LoVo (cell line): Measurements from ENCODE around the gene PSMB9.
A peak's percentile ranks its signal among the peaks of the same experiment; 100 is the strongest.

Source experiments
- DNase-seq: peaks from one replicate; pipeline ENCODE4 v3.0.0-alpha.2; 2016; ENCODE audit warnings: low spot score

PSMB9 gene

GRCh38 chr6:32839356-32839755 is 14.6 kb upstream of the PSMB9 start:
- no peak for DNase-seq

DNA sequence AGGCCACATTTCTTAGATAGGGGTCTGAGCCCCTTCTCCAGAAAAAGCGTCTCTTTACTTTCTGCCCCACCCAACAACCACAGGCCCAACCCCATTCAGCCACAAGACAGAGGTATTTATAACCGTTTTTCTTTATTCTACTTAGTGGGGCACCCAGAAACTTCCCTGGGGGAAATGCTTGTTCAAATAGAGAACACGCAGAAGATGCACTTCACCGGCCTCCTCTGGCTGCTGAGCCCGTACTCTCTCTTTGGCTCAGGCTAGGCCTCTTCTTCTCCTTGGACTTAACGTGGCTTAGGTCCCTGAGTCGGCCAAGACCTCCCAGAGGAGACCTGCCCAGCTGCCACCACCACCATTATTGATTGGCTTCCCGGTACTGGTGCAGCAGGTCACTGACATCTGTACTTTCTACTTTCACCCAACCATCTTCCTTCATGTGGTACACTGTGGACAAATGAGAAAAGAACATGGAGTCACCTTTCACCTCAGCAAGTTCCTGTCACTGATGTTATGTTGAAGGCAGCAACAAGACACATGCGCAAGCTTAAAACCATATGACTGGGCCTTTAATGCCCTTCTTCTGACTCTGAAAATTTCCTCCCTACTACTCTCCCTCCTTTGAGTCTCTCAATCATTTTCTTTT is 13.3 kb upstream of the PSMB9 start:
- DNase-seq = no peak

DNA sequence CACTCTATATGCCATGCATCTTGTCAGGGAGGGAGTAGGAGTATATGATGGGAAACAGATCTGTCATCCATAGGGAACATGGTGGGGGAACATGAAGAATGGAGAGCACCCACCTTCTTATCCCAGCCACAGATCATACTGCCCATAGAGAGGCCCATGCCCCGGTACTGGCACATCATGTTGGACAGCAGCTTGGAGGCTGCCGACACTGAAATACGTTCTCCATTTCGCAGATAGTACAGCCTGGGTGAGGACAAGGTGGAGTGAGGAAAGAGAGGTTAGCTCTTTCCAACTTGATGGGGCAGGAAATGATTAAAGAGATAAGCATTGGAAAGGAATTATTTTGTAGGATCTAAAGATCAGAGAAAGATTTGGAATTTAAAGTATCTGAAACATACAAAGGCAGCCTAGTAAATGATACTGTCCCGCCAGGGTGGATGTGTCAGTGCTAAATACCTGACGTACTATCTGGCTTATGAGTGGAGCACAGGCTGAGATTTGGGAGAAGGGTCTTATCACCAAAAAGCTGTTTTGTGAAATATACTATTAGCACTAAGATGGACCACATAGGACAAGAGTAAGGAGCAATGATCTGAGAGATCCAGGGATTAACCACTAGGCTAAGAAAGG is 11.9 kb upstream of the PSMB9 start:
- DNase-seq = no peak

DNA sequence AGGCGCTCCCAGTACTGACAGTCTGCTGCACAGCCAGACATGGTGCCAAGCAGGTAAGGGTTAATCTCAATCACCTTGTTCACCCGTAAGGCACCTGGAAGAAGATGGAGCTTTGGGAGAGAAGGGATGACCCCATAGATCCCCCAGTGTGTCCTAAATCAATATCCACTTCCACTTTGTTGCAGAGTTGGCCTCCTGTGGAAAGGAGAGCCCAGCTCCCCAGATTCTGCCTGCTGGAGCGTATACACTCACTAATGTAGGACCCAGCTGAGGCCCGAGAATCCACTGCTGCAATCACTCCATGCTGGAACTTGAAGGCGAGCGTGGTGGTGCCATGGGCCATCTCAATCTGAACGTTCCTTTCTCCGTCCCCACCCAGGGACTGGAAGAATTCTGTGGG is 11.3 kb upstream of the PSMB9 start:
- no peak for DNase-seq

- no peak for DNase-seq
Measured at GRCh38 chr6:32843331-32843978, 10.5 kb upstream of the PSMB9 start.

- DNase-seq = peak; percentile 98
Measured at GRCh38 chr6:32843979-32844838, 9.8 kb upstream of the PSMB9 start, which contains the start of gene PSMB8. TSS of gene PSMB8 (minus strand) at chr6:32844047. CDS start at chr6:32843996, 51 bp downstream.

DNA sequence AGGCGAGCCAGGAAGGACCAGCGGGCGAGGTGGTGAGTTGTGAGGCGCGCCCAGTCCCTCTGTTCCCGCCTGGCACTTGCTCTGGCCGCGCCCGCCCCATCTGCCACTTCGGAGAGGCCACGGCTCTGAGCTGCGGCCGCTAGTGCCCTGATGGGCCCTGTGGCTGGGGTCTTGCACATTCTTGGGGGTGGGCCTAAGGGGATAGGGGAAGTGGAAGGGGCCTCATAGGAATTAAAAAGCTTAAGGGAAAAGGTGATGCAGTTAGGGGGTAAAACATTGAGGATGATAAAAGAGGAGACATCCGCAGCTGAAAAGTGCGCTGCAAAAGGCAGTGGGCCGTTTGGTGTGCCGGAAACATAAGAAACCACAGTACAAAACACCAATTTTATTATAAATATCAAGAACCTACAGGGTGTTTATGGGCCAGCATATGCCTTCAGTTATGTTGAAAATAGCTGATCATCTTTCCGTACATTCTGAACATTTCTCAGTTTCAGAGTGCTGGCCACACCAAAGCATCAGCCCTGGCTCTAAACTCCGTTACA is 9.1 kb upstream of the PSMB9 start:
- no peak for DNase-seq

DNA sequence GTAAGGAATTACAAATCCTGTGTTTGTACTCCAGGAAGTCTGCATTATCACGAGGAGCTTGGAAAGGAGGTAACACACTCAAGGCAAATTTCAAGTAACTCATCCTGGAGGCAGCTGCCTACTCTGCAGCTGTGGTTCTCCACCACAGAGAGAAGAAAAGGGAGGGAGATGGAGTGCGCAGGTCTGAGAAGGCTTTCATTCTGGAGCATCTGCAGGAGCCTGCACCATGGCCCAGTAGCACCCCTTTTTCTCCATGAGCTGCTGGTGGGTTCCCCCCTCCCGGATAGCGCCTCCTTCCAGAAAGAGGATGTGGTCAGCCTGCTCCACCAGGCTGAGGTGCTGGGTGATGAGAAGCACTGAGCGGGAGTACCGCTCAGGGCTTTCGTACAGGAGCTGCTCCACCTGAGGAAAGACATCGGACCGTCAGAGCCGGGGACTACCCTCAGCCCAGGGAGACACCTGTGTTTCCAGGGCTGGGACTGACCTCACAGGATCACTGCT is 8.6 kb upstream of the PSMB9 start:
- DNase-seq = no peak

DNA sequence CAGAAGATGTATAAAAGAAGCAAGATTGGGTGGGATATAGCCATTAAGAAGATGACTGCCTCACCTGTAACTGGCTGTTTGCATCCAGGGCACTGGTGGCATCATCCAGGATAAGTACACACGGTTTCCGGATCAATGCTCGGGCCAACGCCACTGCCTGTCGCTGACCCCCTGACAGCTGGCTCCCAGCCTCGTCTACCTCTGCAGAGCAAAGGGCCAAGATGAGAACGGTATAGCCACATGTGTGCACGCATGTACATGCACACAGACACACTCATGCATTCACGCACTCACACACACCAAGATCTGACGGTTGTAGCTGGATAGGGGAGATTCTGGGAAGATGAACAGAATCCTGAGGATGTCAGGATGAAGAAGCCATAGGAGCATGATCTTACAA is 7.0 kb upstream of the PSMB9 start:
- no peak for DNase-seq

- DNase-seq = no peak
Measured at GRCh38 chr6:32847795-32848194, 6.2 kb upstream of the PSMB9 start.

- DNase-seq = no peak
Measured at GRCh38 chr6:32849126-32849525, 4.9 kb upstream of the PSMB9 start.

GRCh38 chr6:32851025-32851424 is 3.0 kb upstream of the PSMB9 start:
- DNase-seq = no peak

DNA sequence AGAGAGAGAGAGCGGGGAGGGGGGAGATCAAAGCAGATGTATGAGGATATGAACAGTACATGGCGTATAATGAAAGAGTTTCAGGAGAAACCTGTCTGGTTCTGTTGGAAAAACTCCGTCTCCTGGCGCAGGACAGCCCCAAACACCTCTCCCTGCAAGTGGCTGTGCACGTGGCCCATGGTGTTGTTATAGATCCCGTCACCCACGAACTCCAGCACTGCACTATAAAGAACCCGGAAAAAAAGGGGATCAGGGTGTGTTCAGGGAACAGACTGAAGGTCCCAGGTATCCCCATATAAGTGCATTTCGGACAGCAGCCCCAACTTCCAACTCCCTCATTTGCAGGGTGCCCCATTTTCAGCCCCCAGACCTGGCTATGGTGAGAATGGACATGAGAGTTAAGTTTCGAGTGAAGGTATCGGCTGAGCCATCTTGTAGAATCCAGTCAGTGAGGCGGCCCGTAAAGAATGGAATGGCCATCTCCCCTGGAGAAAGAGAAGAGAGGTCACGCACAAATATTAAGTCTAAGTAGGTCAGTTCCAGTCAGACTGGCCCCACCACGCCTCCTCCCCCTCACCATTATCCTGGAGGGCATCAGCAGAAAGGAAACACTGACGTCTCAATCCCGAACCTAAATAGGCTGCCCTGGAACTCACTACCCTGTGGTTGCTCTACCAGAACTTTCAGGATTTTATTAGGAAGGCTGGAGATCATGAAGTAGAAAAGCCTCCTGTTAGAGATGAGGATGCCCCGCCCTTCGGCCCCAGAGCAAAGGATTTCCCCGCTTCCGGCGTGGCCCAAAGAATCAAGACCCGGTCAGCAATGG is 1.8 kb upstream of the PSMB9 start:
- DNase-seq = no peak

GRCh38 chr6:32852844-32853540 is 1.0 kb upstream of the PSMB9 start:
- no peak for DNase-seq

DNA sequence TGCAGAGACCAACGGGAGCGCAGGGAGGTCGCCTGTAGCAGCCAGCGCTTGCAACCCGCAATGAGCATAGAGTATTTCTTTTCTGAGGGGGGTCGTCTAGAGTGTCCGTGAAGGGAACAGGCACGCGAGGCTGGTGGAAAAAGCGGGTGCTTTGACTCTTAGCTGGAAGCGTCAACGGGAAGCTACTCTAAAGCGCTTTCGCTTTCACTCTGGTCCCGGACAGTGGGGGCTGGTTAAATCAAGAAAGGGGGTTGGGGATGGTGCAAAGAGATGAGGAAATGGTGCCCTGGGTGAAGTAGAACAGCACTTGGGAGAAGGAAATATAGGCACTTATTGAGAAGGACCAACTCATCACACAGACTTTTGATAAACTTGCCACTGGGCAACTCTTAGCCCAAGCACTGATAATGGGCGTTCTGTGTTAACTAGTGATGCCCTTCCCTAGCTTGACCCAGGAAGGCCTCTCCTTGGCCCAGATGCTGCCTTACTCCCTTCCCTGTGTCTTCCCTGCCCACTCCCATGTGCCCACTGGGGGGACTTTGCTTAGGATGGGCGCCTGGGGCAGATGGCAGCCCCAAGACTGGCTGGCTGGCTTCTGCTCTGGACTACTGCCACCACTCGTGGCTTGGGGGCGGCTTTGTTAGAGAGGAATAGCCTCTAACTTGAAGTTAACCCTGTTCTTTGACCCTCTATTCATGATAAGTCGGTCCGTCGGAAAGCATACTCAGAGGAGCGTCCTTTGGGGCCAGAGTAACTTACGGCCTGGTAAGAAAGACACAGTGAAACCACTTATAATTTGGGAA is 585 bp downstream of the PSMB9 start:
- no peak for DNase-seq

- DNase-seq = no peak
Measured at GRCh38 chr6:32855467-32856174, 1.6 kb downstream of the PSMB9 start.

GRCh38 chr6:32857156-32857891 is 3.3 kb downstream of the PSMB9 start:
- no peak for DNase-seq

DNA sequence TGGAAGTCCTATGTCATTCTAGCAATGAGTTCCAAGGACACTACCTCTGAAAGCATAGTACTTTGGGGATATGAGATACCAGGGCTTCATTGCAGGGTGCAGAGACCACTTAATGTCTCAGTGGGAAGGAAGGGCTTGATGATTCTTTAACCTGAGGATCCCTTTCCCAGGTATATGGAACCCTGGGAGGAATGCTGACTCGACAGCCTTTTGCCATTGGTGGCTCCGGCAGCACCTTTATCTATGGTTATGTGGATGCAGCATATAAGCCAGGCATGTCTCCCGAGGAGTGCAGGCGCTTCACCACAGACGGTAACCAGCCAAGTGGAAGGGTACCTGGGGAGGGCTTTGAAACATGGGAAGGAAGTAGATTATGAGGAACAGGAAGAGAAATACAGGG is 4.2 kb downstream of the PSMB9 start:
- no peak for DNase-seq
